ENCODE measurements around the gene POC1B.

POC1B gene

GRCh38 chr12:89395712-89396111 is 130.1 kb downstream of the POC1B start:
- no peak for DNase-seq (ENCODE audit: low read depth in 2 of 2)
- no peak overlapping the region for H3K4me3 ChIP-seq (replicated peaks in 1 of 2; ENCODE audit: low read depth in 2 of 2, low read length in 2 of 2)
- TF ChIP-seq CTCF (IDR thresholded peaks at IDR 0.05; ENCODE audit: low read depth, low read length), result no peak

DNA sequence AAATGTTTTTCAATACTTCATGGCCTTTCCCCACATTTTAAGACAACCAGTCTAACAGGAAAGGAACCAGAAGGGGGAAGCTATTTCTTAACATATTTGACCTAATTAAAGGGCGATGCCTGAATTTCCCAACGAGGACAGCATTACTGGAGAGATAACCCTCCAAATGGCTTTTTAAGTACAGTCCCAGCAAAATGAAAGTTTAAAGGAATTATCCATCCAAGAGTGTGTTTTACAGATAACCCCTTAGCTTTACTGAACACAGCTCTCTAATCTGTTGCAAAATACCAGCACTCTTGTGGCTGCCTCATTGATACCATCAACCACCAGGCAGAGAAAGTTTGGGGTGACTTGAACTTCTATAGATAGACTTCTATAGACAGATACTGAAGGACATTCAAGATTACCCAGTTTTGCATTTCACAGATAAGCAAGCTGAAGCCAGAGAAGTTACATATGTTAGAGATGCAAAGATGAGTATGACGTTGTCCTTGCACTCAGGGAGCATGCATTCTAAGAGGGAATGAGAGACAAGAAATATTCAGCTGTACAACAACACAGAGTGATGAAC is 132.2 kb downstream of the POC1B start:
- TF ChIP-seq CTCF (IDR thresholded peaks at IDR 0.05; ENCODE audit: low read depth, low read length), result no peak
- DNase-seq (ENCODE audit: low read depth in 2 of 2), result peak in 1 of 2 donors; percentile 47
- no peak overlapping the region for H3K4me3 ChIP-seq (replicated peaks in 1 of 2; ENCODE audit: low read depth in 2 of 2, low read length in 2 of 2)

GRCh38 chr12:89392391-89392790 is 133.5 kb downstream of the POC1B start:
- no peak for DNase-seq (ENCODE audit: low read depth in 2 of 2)
- no peak for TF ChIP-seq CTCF (IDR thresholded peaks at IDR 0.05; ENCODE audit: low read depth, low read length)

DNA sequence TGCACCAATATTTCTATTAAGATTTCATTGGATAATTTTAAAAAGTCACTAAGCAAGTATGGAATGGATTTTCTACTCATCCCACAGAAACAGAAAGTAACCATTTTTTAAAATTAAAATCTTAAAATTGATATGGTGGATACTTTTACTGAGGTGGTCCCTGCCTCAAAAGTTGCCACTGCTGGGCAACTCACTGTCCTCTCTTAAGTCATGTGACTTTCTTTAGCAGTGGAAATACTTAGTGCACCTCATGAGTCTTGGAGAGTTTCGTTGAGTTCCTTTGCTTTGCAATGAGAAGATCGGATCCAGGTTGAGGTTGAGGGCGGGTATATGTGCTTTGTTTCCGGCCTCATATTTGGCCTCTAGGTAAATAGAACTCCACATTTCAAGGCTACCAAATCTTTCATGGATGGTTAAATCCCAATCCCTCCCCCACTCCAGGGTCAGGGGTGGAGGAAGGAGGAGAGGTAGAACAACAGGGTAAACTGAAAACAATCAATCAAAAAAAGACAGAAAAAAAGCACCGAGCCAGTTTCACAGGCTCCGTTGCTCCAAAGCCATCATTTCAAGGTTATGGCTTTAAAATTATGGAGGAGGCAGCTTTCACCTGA is 134.0 kb downstream of the POC1B start:
- no peak for TF ChIP-seq CTCF (IDR thresholded peaks at IDR 0.05; ENCODE audit: low read depth, low read length)
- H3K4me3 ChIP-seq (replicated peaks in 1 of 2; ENCODE audit: low read depth in 2 of 2, low read length in 2 of 2), result no peak overlapping the region
- DNase-seq (ENCODE audit: low read depth in 2 of 2), result no peak

More at GRCh38 chr12:89392391-89392790, 133.5 kb downstream of the POC1B start:
- H3K4me3 ChIP-seq (replicated peaks in 1 of 2; ENCODE audit: low read depth in 2 of 2, low read length in 2 of 2), result no peak overlapping the region

GRCh38 chr12:89390802-89391673 is 134.8 kb downstream of the POC1B start:
- no peak for TF ChIP-seq CTCF (IDR thresholded peaks at IDR 0.05; ENCODE audit: low read depth, low read length)
- DNase-seq (ENCODE audit: low read depth in 2 of 2), result peak; percentile 62 to 94
- no peak overlapping the region for H3K4me3 ChIP-seq (replicated peaks in 1 of 2; ENCODE audit: low read depth in 2 of 2, low read length in 2 of 2)

DNA sequence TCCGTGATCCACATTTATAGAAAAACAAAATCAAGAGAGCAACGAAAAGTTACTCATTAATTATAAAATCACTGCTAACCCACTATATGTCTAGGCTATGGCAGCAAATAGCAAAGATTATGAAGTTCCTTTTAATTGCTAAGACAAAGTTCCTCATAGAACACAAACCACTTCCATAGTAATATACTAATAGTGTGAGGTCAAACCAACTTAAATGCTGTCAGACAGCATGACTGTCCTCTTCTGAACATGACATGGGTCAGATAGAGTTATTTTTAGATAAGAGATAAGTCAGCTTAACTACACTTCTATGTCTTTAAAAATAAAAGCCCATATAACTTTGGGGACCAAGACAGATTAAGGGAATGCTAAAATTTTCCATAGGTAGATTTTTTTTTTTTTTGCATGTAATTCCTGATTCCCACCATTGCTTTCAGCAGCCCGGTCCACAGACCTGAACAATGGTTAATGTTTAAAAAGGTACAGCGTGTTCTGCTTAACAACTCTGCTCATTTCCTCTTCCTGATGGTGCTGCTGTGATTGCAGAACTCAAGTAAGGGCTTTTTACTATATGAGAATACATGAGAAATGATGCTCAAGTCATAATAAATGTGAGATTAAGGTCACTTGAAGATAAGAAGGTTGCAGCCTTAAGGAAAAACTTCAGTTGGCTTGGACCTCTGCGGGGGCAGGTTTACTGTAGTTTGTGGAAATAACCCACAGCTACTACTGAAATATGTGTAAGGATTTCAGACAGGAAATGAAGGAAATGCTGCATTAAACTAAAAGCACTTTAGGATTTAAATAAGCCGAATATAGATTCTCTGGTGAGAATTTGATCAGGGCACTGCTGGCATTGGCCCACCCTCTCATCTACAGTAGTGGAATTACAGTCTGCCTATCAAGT is 135.8 kb downstream of the POC1B start:
- peak; percentile 51 to 73 for DNase-seq (ENCODE audit: low read depth in 2 of 2)
- no peak for TF ChIP-seq CTCF (IDR thresholded peaks at IDR 0.05; ENCODE audit: low read depth, low read length)
- no peak overlapping the region for H3K4me3 ChIP-seq (replicated peaks in 1 of 2; ENCODE audit: low read depth in 2 of 2, low read length in 2 of 2)

All from cardiac fibroblast (primary cell).